ENCODE data around the gene SERTAD3.

The SERTAD3 gene

DNA sequence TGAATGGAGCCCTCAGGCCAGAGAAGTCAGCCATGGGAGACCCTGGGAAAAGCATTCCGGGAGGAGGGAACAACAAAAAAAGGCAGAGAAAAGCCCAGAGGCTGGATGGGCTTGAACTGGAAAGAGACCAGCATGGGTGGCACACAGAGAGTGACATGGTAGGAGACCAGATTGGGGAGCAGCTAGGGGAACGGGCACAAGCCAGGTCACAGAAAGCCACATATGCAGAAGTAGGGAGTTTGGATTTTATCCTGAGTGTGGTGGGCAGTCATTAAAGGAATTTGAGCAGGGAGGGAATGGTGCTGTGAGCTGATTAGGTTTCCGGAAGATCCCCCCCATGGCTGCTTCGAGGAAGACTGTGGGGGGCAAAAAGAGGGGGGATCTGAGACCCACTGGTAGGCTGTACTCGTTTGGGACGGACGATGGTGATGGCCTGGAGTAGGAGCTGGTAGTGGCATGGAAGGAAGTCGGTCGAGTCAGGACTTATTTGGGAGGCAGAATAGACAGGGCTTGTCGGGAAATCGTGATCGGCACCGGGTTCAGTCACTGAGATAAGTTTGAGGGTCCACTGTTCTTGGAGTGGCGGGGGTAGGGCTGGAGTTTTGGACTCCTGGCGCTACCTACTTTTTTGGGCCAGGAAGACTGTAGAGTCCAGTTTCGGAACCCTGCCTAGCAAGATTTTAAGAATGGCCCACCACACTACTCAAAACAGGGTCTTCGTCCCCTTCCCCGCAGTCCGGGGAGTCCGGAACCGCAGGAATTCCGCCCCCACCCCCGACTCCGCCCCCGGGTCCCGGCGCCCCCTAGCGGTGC lies 19.3 kb downstream of the SERTAD3 start:
- H2AFZ ChIP-seq (ENCODE audit: low read length) = peak overlapping the region; percentile 92
- no peaks in the 10 kb centered on the region for H3K36me3 ChIP-seq (replicated peaks; ENCODE audit: insufficient read depth, low read length)
- TF ChIP-seq, protein P1, sequence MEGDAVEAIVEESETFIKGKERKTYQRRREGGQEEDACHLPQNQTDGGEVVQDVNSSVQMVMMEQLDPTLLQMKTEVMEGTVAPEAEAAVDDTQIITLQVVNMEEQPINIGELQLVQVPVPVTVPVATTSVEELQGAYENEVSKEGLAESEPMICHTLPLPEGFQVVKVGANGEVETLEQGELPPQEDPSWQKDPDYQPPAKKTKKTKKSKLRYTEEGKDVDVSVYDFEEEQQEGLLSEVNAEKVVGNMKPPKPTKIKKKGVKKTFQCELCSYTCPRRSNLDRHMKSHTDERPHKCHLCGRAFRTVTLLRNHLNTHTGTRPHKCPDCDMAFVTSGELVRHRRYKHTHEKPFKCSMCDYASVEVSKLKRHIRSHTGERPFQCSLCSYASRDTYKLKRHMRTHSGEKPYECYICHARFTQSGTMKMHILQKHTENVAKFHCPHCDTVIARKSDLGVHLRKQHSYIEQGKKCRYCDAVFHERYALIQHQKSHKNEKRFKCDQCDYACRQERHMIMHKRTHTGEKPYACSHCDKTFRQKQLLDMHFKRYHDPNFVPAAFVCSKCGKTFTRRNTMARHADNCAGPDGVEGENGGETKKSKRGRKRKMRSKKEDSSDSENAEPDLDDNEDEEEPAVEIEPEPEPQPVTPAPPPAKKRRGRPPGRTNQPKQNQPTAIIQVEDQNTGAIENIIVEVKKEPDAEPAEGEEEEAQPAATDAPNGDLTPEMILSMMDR (IDR thresholded peaks at IDR 0.05; ENCODE audit: low read length) = no peak
- no peak for TF ChIP-seq EZH2 (optimal IDR thresholded peaks at IDR 0.05; ENCODE audit: low read depth, low read length)
- TF ChIP-seq EZH2phosphoT487 (IDR thresholded peaks at IDR 0.05; ENCODE audit: low read length) = no peak
- H3K27me3 ChIP-seq (replicated peaks; ENCODE audit: insufficient read depth, low read length) = no peaks in the 10 kb centered on the region; the same call in 1 of the 2 replicates
- H3K4me3 ChIP-seq (ENCODE audit: low read length) = peak overlapping the region; percentile 84
- peak overlapping the region; percentile 96 for H3K4me2 ChIP-seq (ENCODE audit: low read depth, low read length)
- H3K9me3 ChIP-seq (replicated peaks; ENCODE audit: insufficient read depth, low read length) = no peaks in the 10 kb centered on the region
- H3K9me2 ChIP-seq (replicated peaks; ENCODE audit: insufficient read depth, low read length) = no peaks in the 10 kb centered on the region
- H4K20me1 ChIP-seq (ENCODE audit: insufficient read depth, low read length) = no peaks in the 10 kb centered on the region
- H3K4me1 ChIP-seq (ENCODE audit: low read length) = peaks cover 7% of the 10 kb centered on the region
- DNase-seq = no peak
- peak overlapping the region; percentile 90 for H3K9ac ChIP-seq (ENCODE audit: low read length)
- H3K27ac ChIP-seq (ENCODE audit: low read length) = peak overlapping the region; percentile 77; the same call in 1 of the 2 replicates
- peaks cover 4% of the 10 kb centered on the region for H3K79me2 ChIP-seq (ENCODE audit: low read length)
- peaks cover 5% of the 10 kb centered on the region for H3F3A ChIP-seq (ENCODE audit: insufficient read depth, low read length)

DNA sequence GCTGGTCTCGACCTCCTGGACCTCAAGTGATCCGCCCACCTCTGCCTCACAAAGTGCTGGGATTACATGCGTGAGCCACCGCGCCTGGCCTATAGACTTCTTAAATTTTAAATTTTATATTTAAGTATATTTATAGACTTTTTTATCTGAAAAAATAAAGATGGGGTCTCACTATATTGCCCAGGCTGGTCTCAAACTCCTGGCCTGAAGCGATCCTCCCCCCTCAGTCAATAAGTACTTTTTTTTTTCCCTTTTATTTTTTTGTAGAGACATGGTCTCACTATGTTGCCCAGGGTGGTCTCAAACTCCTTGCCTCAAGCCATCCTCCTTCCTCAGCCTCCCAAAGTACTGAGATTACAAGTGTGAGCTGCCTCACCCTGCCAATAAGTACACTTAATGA lies 20.2 kb downstream of the SERTAD3 start:
- no peak overlapping the region for H3K4me3 ChIP-seq (ENCODE audit: low read length)
- no peaks in the 10 kb centered on the region for H3K36me3 ChIP-seq (replicated peaks; ENCODE audit: insufficient read depth, low read length)
- peaks cover 7% of the 10 kb centered on the region for H3K4me1 ChIP-seq (ENCODE audit: low read length)
- H3K9me2 ChIP-seq (replicated peaks; ENCODE audit: insufficient read depth, low read length) = no peaks in the 10 kb centered on the region
- no peaks in the 10 kb centered on the region for H4K20me1 ChIP-seq (ENCODE audit: insufficient read depth, low read length)
- no peak for DNase-seq
- H3K4me2 ChIP-seq (ENCODE audit: low read depth, low read length) = no peak overlapping the region
- no peaks in the 10 kb centered on the region for H3K9me3 ChIP-seq (replicated peaks; ENCODE audit: insufficient read depth, low read length)
- H2AFZ ChIP-seq (ENCODE audit: low read length) = no peak overlapping the region
- peaks cover 5% of the 10 kb centered on the region for H3F3A ChIP-seq (ENCODE audit: insufficient read depth, low read length)
- no peaks in the 10 kb centered on the region; the same call in 1 of the 2 replicates for H3K27me3 ChIP-seq (replicated peaks; ENCODE audit: insufficient read depth, low read length)
- TF ChIP-seq EZH2 (optimal IDR thresholded peaks at IDR 0.05; ENCODE audit: low read depth, low read length) = no peak
- H3K27ac ChIP-seq (ENCODE audit: low read length) = no peak overlapping the region
- H3K9ac ChIP-seq (ENCODE audit: low read length) = no peak overlapping the region
- H3K79me2 ChIP-seq (ENCODE audit: low read length) = peaks cover 4% of the 10 kb centered on the region

DNA sequence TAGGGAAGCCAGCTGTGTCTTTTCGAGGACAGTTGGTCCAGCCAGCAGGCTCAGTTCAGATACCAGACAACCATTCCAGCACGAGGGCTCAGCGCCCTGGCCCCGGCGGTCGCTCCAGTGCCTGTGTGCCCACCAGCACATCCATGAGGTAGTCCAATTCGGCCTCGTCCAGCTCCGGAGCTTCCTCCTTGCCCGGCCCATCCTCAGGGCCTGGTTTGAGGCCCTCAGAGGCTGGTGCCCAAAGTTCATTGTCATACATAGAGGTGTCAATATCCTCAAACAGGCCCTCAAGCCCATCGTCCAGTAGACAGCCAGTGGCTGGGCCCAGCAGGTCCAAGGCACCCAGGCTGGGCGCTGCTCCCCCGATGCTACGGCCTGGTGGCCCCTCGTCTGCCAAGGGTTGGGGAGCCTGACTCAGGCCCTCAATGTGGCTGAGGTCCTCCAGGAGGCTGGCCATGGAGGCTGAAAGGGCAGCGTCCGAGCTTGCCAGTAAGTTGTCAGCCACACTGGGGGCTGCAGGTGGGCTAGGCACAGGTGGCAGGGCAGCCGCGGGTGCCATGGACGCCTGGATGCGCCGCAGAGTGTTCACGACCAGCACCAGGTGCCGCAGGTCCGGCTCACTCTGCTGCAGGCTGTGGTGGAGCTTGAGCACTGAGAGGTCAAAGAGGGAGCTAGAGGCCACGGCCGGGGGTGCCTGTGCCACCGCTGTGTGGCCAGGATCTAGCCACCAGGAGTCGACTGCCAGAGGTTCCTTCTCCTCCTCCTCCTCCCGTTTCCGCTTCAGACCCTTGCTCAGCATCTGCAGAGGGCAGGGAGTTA lies 21.2 kb downstream of the SERTAD3 start:
- Histone ChIP-seq H4K20me1 (ENCODE audit: insufficient read depth, low read length) (no peaks in the 10 kb centered on the region), H3K4me2 (ENCODE audit: low read depth, low read length) (no peak overlapping the region), H3K27ac (ENCODE audit: low read length) (no peak overlapping the region), H3K9ac (ENCODE audit: low read length) (no peak overlapping the region), H3K9me3 (replicated peaks; ENCODE audit: insufficient read depth, low read length) (no peaks in the 10 kb centered on the region), H2AFZ (ENCODE audit: low read length) (no peak overlapping the region), H3K36me3 (replicated peaks; ENCODE audit: insufficient read depth, low read length) (no peaks in the 10 kb centered on the region), H3K4me1 (ENCODE audit: low read length) (peaks cover 7% of the 10 kb centered on the region), H3K27me3 (replicated peaks; ENCODE audit: insufficient read depth, low read length) (no peaks in the 10 kb centered on the region; the same call in 1 of the 2 replicates), H3K9me2 (replicated peaks; ENCODE audit: insufficient read depth, low read length) (no peaks in the 10 kb centered on the region), H3F3A (ENCODE audit: insufficient read depth, low read length) (peaks cover 5% of the 10 kb centered on the region), H3K4me3 (ENCODE audit: low read length) (no peak overlapping the region), H3K79me2 (ENCODE audit: low read length) (peaks cover 4% of the 10 kb centered on the region)
- TF ChIP-seq EZH2 (optimal IDR thresholded peaks at IDR 0.05; ENCODE audit: low read depth, low read length) (no peak), EZH2phosphoT487 (IDR thresholded peaks at IDR 0.05; ENCODE audit: low read length) (no peak)
- TF ChIP-seq, protein P1 (IDR thresholded peaks at IDR 0.05; ENCODE audit: low read length) = no peak
- no peak for DNase-seq

Data from MM.1S (cell line).